Thymus (tissue), 2 donors: ENCODE data around the gene CEMIP2. TPM values are rescaled to one million over a fixed set of nuclear protein-coding genes. Genes with fewer than 3 reads are reported as not detected.

Experiments used
- polyA plus RNA-seq: library from polyadenylated mRNA; stranded (reverse); fragments of 200-250 nt; gene quantifications from one replicate; pipeline ENCODE4 v1.2.3, GENCODE V29; 2013
- total RNA-seq: library from RNA; stranded (reverse); fragments of 120-200 nt; gene quantifications from one replicate; pipeline ENCODE4 v1.2.4, GENCODE V29; 2013
- donor health status: healthy.

CEMIP2 gene
- total and polyA plus RNA-seq, 2 donors = 16.2 to 48.3 TPM

Other genes with a start within 250 kb of the CEMIP2 start
- gene ABHD17B, start 142.7 kb upstream of the CEMIP2 start, total RNA-seq = 53.1 TPM
- gene ABHD17B, start 142.7 kb upstream of the CEMIP2 start, polyA plus RNA-seq = 23.3 TPM
- gene C9orf85, start 143.1 kb upstream of the CEMIP2 start, total RNA-seq = 12.0 TPM
- gene C9orf85, start 143.1 kb upstream of the CEMIP2 start, polyA plus RNA-seq = 18.8 TPM